ENCODE measurements around the gene AGPAT4.

AGPAT4 gene

GRCh38 chr6:161249327-161249726 is 24.5 kb downstream of the AGPAT4 start:
- Histone ChIP-seq H3K27me3 (ENCODE audit: insufficient read depth, low read length, poor library complexity, severe bottlenecking) (no peaks in the 10 kb centered on the region), H3K36me3 (ENCODE audit: insufficient read depth, low read length) (no peaks in the 10 kb centered on the region), H3K9me3 (ENCODE audit: insufficient read depth, low read depth, low read length) (no peaks in the 10 kb centered on the region), H3K79me2 (ENCODE audit: insufficient read depth, low read length) (no peaks in the 10 kb centered on the region), H3K4me3 (ENCODE audit: low read length, poor library complexity, severe bottlenecking) (no peak overlapping the region), H3F3A (ENCODE audit: low read depth) (no peaks in the 10 kb centered on the region), H3K9ac (ENCODE audit: low read depth, low read length, poor library complexity, severe bottlenecking) (no peak overlapping the region), H3K4me1 (ENCODE audit: insufficient read depth, low read length, poor library complexity, severe bottlenecking) (no peaks in the 10 kb centered on the region), H3K9me2 (replicated peaks; ENCODE audit: low read depth, low read length) (no peaks in the 10 kb centered on the region), H4K20me1 (ENCODE audit: insufficient read depth, low read length, poor library complexity, severe bottlenecking) (no peaks in the 10 kb centered on the region), H2AFZ (ENCODE audit: low read length) (no peak overlapping the region), H3K4me2 (ENCODE audit: low read depth, low read length, poor library complexity, severe bottlenecking) (no peak overlapping the region)
- TF ChIP-seq EZH2phosphoT487 (IDR thresholded peaks at IDR 0.05; ENCODE audit: borderline replicate concordance) (no peak), CTCF (conservative IDR thresholded peaks at IDR 0.05; ENCODE audit: low read length) (no peak)

- Histone ChIP-seq H3F3A (ENCODE audit: low read depth) (no peaks in the 10 kb centered on the region), H3K27me3 (ENCODE audit: insufficient read depth, low read length, poor library complexity, severe bottlenecking) (no peaks in the 10 kb centered on the region), H3K9ac (ENCODE audit: low read depth, low read length, poor library complexity, severe bottlenecking) (no peak overlapping the region), H3K79me2 (ENCODE audit: insufficient read depth, low read length) (no peaks in the 10 kb centered on the region), H3K4me2 (ENCODE audit: low read depth, low read length, poor library complexity, severe bottlenecking) (no peak overlapping the region), H3K9me2 (replicated peaks; ENCODE audit: low read depth, low read length) (no peaks in the 10 kb centered on the region), H4K20me1 (ENCODE audit: insufficient read depth, low read length, poor library complexity, severe bottlenecking) (no peaks in the 10 kb centered on the region), H3K9me3 (ENCODE audit: insufficient read depth, low read depth, low read length) (no peaks in the 10 kb centered on the region), H3K4me3 (ENCODE audit: low read length, poor library complexity, severe bottlenecking) (no peak overlapping the region), H3K4me1 (ENCODE audit: insufficient read depth, low read length, poor library complexity, severe bottlenecking) (no peaks in the 10 kb centered on the region), H3K36me3 (ENCODE audit: insufficient read depth, low read length) (no peaks in the 10 kb centered on the region), H2AFZ (ENCODE audit: low read length) (no peak overlapping the region)
- no peak for TF ChIP-seq CTCF (conservative IDR thresholded peaks at IDR 0.05; ENCODE audit: low read length)
- no peak for TF ChIP-seq EZH2phosphoT487 (IDR thresholded peaks at IDR 0.05; ENCODE audit: borderline replicate concordance)
Observed at GRCh38 chr6:161246725-161247124, 27.1 kb downstream of the AGPAT4 start.

- Histone ChIP-seq H3K9ac (ENCODE audit: low read depth, low read length, poor library complexity, severe bottlenecking) (no peak overlapping the region), H3K4me1 (ENCODE audit: insufficient read depth, low read length, poor library complexity, severe bottlenecking) (no peaks in the 10 kb centered on the region), H4K20me1 (ENCODE audit: insufficient read depth, low read length, poor library complexity, severe bottlenecking) (no peaks in the 10 kb centered on the region), H3K4me3 (ENCODE audit: low read length, poor library complexity, severe bottlenecking) (no peak overlapping the region), H3K9me3 (ENCODE audit: insufficient read depth, low read depth, low read length) (no peaks in the 10 kb centered on the region), H3K9me2 (replicated peaks; ENCODE audit: low read depth, low read length) (no peaks in the 10 kb centered on the region), H3K79me2 (ENCODE audit: insufficient read depth, low read length) (no peaks in the 10 kb centered on the region), H3K36me3 (ENCODE audit: insufficient read depth, low read length) (no peaks in the 10 kb centered on the region), H3K4me2 (ENCODE audit: low read depth, low read length, poor library complexity, severe bottlenecking) (no peak overlapping the region), H3K27me3 (ENCODE audit: insufficient read depth, low read length, poor library complexity, severe bottlenecking) (no peaks in the 10 kb centered on the region), H3F3A (ENCODE audit: low read depth) (no peaks in the 10 kb centered on the region), H2AFZ (ENCODE audit: low read length) (no peak overlapping the region)
- TF ChIP-seq CTCF (conservative IDR thresholded peaks at IDR 0.05; ENCODE audit: low read length) (no peak), EZH2phosphoT487 (IDR thresholded peaks at IDR 0.05; ENCODE audit: borderline replicate concordance) (no peak)
Observed at GRCh38 chr6:161245363-161245762, 28.5 kb downstream of the AGPAT4 start.
